ENCODE measurements around the gene RAPGEF4.
A peak's percentile ranks its signal among the peaks of the same experiment; 100 is the strongest.

The RAPGEF4 gene

DNA sequence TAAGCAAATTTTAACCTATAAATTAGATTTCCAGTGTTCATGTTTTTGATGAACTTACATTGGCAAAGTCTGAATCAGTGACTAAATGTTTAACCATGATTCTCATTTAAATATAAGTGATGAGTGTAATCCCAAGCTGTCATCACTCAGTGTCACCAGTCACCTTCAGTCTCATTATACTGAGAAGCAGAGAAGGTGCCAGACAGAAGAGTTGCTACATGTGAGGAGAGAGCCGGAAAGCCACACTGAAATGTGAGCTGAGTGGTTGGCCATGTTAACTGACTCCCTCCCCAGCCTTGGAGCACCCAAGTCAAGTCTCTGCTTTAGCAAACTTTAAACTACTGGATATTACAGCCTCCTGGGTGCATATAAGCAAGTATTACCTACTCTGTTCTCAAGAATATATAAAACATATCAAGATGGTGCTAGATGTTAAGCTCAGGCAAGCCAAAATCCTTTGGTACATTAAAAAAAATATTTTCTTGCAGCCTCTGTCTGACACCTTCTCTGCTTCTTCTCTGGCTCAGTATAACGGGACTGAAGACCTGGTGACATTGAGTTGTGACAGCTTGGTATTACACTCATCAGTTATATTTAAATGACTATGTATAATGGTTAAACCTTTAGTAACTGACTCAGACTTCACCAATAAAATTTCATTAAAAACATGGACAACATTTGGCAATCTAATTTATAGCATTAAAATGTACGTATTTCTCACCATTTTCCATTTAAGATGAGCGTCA, 264.2 kb downstream of the RAPGEF4 start:
- no peak for DNase-seq (ENCODE audit: low spot score)

DNA sequence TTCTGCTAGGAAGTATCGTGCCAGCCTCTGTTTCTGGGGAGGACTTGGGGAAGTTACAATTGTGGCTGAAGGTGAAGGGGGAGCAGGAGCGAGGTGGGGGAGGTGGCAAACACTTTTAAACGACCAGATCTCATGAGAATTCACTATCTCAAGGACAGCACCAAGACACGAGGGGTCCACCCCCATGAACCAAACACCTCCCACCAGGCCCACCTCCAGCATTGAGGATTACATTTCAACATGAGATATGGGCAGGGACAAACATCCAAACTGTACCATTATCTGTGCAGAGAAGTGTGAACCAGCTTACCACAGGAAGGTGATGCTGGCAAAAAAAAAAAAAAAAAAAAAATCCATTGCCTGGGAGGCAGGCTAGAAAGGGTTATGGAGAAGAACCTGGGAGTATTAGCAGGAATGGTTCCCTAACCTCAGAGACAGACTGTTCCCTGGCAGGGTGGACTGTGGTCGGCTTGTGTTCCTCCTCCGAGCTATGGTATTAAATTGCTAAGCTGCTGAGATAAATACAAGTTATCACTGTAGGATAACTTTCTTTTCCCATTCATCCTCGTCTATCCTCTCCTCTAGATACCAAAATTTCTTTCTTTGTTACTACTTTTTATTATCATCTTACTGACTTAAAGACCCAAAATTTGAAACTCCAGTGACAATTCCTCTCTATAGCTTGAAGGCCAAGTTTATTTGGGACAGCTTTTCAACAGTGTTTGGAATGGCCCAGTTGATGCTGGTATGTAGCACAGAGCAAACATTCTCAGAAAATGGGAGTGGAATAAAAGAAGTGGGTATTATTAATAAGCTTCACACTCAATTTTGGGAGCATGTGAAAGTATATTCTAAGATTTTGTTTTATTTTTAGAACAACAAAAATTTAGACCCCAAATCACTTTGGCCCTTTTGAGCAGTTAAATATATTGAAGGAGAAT, 266.3 kb downstream of the RAPGEF4 start:
- DNase-seq (ENCODE audit: low spot score): no peak

DNA sequence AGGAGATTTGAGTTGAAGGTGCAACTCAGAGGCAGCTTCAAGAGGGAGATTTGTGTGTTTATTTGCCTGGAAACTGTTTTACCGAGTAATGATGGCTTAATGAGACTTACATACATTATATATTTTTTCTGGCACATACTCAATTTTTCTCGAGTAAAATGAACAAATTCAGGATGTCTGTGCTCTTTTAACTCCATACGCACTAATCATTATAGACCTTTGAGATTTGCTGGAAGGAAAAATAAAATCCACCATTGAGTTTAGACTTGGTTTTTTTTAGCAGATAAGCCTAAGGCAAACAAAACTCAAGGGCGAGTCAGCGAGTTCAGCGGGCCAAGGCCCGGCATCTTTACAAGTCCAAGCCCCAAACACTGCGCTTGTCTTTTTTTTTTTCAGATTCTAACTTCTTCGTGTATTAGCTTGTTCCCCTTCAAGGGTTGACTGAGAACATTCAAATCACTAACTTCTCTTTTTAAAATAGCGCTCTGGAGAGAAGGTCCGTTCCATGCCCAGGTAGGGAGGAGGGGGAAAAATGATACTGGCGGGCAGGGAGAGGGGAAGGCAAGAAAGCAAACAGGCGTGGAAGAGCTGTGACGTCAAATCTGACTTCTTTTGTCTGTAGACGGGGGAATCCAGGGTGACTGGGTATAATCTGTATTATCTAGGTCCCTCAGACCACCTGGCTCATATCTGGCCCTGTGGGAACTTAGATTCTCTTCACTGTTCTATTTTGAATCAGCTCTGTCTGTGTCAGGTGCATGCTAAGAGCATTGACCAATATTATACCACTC, 267.3 kb downstream of the RAPGEF4 start:
- no peak for DNase-seq (ENCODE audit: low spot score)

DNA sequence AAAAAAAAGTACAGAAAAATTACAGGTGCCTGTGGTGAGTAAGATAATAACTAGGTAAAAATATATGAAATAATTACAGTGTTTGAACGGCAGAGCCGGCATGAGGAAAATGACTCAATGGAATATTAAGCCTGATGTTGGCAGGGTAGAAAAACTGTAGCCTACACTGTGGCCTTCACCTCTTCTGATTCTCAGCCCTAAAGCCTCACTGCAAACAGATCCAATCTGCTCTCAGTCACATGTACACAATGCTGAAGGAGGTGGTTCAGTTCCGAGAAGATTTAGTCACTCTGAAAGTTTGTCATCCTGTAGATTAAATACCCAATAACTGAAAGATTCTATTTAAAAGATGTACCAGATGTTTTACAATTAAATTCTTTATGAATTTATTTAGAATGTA, 273.1 kb downstream of the RAPGEF4 start:
- DNase-seq (ENCODE audit: low spot score): no peak

DNA sequence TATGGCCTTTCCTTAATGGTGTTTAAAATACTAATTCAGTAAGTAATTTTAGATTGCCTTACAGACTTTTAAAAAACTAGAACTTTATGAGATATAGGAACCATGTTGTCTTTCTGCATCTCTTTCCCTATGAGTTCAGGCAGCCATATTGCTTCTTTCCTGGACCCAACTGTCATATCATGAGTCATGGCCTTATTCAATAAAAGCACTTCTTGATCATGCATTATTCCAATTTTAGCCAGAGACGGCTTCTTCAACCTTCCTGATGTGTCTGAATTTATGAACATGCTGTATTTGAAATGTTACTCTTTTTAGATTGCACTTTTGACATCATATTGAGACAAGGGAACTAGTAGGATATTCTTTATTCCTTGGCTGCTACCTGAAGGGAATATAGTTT, 274.6 kb downstream of the RAPGEF4 start:
- DNase-seq (ENCODE audit: low spot score): no peak

DNA sequence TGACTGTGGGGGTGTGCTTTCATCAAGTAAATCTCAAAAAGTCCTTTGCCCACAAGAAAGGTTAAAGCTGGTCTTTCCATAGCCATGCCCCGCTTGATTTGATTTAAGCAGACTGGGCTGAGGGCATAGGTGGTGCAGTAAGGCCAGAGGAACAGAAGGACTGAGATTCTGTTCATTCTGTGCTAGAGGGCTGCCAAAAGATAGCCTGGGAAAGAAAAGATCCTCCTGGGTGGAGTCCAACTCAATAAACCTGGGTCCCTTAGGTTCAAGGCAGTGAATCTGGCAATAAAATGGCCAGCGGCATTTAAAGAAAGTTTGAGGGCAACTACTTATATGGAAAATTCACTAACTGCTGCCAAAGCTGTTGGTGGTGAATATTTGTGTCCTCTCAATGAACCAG, 280.8 kb downstream of the RAPGEF4 start:
- DNase-seq (ENCODE audit: low spot score): no peak

DNA sequence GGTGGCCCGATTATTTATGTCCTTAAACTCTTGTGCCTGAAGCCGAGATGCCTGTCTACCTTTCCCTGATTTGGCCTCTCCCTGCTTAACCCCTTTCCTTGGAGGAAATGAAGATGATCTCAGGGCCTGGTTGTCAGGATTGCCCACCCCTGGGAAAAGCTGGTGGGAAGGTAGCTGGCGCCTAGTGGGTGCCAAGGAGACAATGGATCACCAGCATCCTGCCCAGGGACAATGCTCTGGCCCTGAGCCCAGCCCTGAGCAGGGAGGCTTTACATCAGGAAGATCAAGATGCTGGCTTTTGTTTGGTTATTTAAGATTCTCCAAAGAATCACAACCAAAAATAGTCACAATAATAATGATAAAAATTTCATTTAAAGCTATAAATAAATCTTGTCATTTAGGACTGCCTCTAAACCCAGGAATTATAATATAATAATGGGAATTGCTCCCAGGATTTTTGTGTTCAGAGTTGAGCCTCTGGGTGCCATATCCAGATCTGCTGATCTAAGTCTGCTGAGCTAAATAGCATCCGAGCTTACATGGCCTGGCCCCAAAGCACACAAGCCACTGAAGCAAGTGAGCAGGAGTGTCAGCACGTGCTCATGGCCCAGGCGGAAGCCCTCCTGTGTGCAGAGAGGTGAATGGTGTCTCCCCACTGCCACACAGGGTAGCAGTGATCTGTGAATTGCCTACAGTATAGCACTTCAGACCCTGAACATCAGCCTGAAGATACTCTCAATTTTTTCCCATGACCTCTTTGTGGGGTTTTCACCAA, 282.2 kb downstream of the RAPGEF4 start:
- DNase-seq (ENCODE audit: low spot score): no peak

DNA sequence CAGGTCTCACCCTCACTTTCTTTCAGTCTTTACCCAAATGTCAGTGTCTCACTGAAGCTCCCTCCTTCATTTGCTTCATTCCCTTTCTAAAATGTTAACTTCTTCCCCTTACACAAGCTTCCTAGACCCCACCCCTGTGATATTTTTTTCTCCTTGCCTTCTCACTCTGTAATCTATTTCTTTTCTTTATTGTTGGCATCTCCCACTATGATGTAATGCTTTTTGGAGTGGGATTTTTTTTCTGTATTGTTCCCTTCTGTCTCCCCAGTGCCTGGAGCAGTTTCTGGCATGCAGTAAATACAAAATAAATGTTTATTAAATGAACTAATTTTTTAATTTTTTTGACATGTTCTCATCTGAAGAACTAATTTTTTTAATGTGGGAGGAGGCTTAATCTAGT, 284.1 kb downstream of the RAPGEF4 start:
- DNase-seq (ENCODE audit: low spot score): no peak

DNA sequence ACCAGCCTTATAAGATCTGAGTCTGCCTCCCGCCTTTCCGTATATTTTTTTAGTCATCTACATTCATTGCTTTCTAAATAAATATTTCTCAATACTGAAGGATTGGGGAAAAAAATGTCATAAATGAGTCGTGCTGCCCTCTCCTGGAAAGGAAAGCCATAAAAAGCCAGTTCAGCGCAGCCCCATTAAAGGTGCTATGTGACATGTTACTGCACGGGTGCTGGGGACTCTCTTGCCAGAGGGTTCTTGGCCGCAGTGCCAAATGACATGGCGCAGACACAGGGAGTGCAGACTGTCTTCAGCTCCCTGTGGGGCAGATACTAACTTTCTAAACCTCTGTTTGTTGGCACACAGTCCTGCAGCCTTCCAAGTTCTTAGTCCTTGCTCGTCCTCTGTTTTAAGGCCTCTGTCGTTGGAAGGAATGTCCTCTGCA, 286.3 kb downstream of the RAPGEF4 start:
- no peak for DNase-seq (ENCODE audit: low spot score)

DNA sequence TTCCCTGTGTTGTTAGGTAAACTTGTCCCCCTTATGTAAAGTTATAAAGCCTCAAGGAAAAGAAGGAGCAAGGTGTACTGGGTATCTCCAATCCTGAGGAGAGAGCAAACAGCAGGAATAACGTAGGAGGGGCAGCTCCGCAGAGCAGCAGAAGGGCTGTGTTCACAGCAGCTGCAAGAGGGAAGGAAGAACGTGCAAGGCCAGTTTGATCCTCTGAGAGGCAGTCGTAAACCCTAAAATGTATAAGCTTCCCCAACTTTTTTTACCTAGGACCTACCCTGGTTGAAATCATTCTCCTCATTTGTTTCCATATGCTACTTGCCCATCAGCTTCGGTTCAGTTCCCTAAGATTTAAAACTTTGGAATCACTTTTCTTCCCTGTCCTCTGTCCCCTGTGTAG, 288.1 kb downstream of the RAPGEF4 start:
- no peak for DNase-seq (ENCODE audit: low spot score)

DNA sequence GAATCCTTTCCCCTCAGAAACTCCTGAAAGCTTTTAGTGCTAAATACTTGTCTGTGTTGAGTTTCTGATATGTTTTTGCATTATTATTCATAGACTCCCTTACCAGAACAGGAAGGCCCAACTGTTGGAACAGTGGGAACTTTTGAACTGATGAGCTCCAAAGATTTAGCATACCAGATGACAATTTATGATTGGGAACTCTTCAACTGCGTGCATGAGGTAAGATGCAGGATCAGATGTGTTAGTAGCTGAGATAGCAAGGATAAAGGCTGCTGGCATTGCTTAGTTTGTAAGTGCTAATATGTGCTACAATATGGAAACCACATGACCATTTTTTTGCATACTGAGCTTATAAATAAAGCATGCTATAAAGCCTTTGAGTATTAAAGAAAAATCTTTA, 290.8 kb downstream of the RAPGEF4 start:
- no peak for DNase-seq (ENCODE audit: low spot score)

DNA sequence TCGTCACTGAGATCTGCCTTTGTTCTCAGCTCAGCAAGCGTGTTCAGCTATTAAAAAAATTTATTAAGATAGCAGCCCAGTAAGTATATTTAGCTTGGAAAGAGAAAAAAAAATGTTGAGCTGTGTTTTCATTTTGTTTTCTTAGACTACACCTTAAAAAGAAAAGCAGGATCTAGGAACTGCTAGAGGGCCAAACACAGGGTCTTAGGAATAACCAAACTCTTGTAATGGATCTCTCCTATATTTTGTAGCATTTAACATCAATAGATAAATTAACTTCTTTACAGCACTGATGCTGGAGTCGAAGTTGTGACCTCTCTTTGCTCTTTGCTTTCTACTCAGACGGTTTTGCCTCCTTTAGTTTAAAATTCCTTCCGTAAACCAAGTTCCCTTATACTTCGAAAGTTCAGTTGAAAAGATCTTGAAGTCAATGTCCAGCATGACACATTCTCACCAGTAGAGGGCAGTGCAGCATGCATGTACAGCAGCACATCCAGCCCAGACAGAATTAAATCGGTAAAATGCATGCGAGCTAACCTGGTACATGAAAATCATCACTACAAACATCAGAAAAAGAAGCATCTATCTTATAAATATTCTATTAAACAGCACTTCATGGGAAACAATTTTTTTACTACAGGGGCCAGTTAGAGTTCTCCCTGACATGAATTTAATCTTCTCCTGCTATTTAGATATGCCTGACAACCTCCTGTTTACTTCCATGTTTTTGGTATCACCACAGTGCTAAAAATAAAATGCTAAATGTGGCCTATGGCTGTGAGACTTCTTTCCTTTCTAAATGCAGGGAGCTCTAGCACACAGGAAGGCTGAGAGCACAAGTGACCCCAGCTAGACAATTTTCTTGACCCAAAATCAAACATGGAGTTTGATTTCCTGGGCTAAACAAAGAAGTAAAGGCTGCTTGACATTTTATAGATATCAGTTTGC, 291.8 kb downstream of the RAPGEF4 start:
- DNase-seq (ENCODE audit: low spot score): peak; percentile 95

DNA sequence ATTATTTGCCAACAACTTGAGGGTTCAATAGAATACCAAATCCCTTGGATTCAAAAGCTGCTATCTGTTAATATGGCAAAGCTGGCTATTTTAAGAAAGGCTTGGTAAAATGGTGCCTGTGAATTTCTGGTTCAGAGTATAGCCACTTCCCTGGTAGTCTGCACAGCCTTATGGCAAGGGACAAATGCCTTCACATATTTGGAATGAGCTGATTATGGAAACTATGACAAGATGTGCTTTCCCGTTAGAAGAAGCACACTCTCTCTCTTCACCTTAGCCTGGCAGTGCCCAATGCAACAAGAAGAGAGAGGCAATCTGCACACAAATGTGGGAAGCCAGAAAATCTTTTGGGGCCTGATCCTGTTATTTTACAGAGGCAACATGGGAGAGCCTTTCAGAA, 292.5 kb downstream of the RAPGEF4 start:
- no peak for DNase-seq (ENCODE audit: low spot score)

DNA sequence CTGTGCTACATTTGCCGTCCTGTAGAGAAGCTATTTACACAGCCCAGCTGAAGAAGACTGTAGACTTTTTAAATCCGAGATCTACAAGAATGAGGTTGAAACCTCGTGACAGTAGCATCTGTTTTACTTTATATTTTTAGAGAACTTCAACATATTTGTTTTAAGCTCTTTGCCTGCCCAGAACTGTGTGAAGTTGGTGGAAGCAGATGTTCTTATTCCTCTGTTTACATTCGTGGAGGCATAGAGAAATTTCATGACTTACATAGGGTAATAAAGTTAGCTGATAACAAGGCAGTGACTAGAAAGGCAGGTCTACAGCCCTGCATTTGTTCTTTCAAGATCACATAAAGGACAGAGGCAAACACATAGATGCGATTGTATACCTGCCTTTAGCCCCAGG, 293.0 kb downstream of the RAPGEF4 start:
- DNase-seq (ENCODE audit: low spot score): no peak

DNA sequence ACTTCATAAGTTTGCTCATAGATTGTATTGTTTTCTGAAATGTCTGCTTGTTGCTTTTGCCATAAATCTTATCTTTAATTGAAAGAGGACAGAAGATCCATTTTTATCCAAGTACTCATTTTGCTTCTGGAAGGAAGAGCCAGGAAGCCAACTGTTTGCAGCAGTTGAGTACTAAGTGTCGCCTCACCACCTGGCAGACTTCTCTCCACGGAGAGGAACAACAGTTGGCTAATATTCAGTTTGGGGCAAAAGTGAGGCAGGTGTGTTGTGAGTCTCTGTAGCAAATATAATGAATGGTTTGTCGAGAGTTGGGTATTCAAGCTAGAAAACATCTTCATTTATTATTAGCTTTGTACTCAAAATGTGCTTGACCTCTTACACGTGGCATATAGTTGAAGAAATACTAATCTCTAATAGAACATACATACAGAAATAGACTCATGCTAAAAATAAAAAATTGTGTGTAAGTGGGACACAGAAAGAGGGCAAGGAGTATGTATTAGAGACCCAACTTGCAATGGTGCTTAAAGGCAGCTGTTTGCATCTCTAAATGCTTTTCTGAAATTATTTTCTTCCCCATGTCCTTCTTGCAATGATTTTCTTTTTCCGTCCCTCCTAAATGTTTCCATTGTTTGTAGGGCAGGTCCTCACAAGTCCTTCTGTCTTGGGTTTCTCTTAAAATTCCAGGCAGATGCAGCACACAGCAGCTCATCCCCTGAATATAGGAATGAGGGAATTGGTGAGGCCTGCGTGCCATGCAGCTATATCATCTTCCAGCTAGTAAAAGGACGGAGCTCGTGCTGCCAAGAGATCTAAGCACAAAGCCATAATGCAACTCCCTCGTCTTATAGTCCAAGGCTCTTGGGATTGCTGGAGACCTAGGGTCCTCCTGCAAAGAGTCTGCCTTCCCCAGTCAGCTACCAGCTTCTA, 295.2 kb downstream of the RAPGEF4 start:
- no peak for DNase-seq (ENCODE audit: low spot score)

DNA sequence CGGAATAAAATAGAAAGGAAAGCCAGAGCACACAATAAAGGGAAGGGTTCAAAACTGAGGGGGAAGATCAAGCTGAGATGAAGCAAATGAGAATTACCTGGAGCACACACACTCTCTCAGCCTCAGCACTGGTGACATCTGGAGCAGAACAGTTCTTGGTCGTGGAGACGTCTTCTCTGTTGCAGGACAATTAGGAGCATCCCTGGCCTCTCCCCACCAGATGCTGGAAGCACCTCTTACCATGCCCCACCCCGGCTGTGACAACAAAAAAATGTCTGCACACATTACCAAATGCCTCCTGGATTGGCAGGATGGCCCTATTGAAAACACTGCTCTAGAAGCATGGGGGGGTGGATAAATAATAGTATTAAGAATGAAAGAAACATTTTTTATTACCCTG, 296.4 kb downstream of the RAPGEF4 start:
- no peak for DNase-seq (ENCODE audit: low spot score)

DNA sequence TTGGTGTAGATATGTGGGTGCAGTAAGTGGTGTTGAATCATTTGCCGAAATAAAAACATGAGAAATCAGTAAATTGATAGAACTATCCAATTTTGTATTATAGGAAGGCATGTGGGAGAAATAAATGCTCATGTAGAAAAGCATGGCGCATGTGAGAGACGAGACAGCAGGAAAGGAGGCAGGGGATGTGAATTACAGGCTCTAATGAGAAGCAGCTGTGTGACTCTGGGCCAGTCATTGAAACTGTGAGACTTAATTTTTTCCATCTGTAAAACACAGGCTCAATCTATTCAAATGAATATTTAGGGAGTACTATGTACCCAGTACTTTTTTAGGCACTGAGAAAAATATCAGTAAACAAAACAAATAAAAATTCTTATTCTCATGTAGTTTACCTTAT, 297.4 kb downstream of the RAPGEF4 start:
- DNase-seq (ENCODE audit: low spot score): no peak

DNA sequence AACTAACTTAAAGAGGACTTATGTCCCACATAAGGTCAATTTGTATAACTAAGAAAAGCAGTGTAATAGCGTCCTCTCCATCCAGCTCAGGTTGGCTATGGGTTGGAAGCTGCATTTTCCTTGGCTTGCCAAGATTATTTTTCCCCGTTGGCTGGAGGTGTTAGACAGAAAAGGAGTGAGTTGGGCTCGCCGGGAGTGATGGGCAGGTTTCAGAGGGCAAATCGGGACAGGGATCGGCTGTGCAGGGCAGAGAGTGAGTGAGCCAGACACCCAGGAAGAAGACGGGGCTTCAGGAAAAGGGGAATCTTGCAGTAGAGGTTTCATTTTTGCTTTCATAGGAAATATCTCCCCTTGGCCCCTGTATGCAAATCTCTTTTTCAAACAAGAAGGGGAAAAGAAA, 298.5 kb downstream of the RAPGEF4 start:
- no peak for DNase-seq (ENCODE audit: low spot score)
